HEK293 (cell line): ENCODE results near the gene GAS2L2.

ENCODE experiments used
- GFI1B ChIP-seq: fragments of 450-650 bp; formaldehyde crosslinking; IDR thresholded peaks from 2 replicates; pipeline ENCODE4 v1.5.1; 2016; ENCODE audit warnings: missing biosample characterization, missing genetic modification characterization
- GLIS1 ChIP-seq: fragments of 450-650 bp; formaldehyde crosslinking; IDR thresholded peaks from 2 replicates; pipeline ENCODE4 v1.5.1; 2016; ENCODE audit warnings: missing biosample characterization, missing genetic modification characterization
- GLIS2 ChIP-seq: fragments of 450-650 bp; formaldehyde crosslinking; IDR thresholded peaks from 2 replicates; pipeline ENCODE4 v1.5.1; 2016; ENCODE audit warnings: missing biosample characterization, missing genetic modification characterization
- HOXC10 ChIP-seq: sonication (generic); formaldehyde crosslinking; IDR thresholded peaks from 2 replicates; pipeline ENCODE4 v1.8.1; 2023; ENCODE audit warnings: mild to moderate bottlenecking, missing genetic modification reagents
- SCRT1 ChIP-seq: fragments of 450-650 bp; formaldehyde crosslinking; IDR thresholded peaks from 2 replicates; pipeline ENCODE4 v1.5.1; 2016; ENCODE audit warnings: missing biosample characterization, missing genetic modification characterization, borderline replicate concordance
- ZBTB10 ChIP-seq: fragments of 450-650 bp; formaldehyde crosslinking; IDR thresholded peaks from 2 replicates; pipeline ENCODE4 v1.5.1; 2016; ENCODE audit warnings: missing biosample characterization, missing genetic modification characterization
- ZBTB11 ChIP-seq: fragments of 450-650 bp; formaldehyde crosslinking; conservative IDR thresholded peaks from 2 replicates; pipeline ENCODE4 v1.5.1; 2016; ENCODE audit warnings: low read depth, missing biosample characterization, missing genetic modification characterization
- ZBTB26 ChIP-seq: fragments of 450-650 bp; formaldehyde crosslinking; optimal IDR thresholded peaks from 2 replicates; pipeline ENCODE3; 2016; ENCODE audit warnings: missing biosample characterization, mild to moderate bottlenecking, missing genetic modification characterization
- ZFP37 ChIP-seq: fragments of 450-650 bp; formaldehyde crosslinking; IDR thresholded peaks from 2 replicates; pipeline ENCODE4 v1.5.1; 2016; ENCODE audit warnings: missing biosample characterization, missing genetic modification characterization
- ZNF335 ChIP-seq: fragments of 450-650 bp; formaldehyde crosslinking; conservative IDR thresholded peaks from 2 replicates; pipeline ENCODE4 v1.5.1; 2016; ENCODE audit warnings: missing biosample characterization, missing genetic modification characterization
- ZNF518A ChIP-seq: fragments of 450-650 bp; formaldehyde crosslinking; conservative IDR thresholded peaks from 2 replicates; pipeline ENCODE4 v1.5.1; 2016; ENCODE audit warnings: low read depth, missing biosample characterization, missing genetic modification characterization
- ZNF529 ChIP-seq: fragments of 450-650 bp; formaldehyde crosslinking; IDR thresholded peaks from 2 replicates; pipeline ENCODE4 v1.5.1; 2017; ENCODE audit warnings: missing genetic modification characterization, missing biosample characterization; ENCODE audit not compliant: insufficient replicate concordance
- ZNF610 ChIP-seq: fragments of 450-650 bp; formaldehyde crosslinking; IDR thresholded peaks from 2 replicates; pipeline ENCODE4 v1.5.1; 2016; ENCODE audit warnings: missing biosample characterization, missing genetic modification characterization, borderline replicate concordance
- ZNF658 ChIP-seq: fragments of 450-650 bp; formaldehyde crosslinking; IDR thresholded peaks from 2 replicates; pipeline ENCODE4; 2016; ENCODE audit warnings: missing biosample characterization, missing genetic modification characterization
- ZNF791 ChIP-seq: fragments of 450-650 bp; formaldehyde crosslinking; IDR thresholded peaks from 2 replicates; pipeline ENCODE4 v1.5.1; 2016; ENCODE audit warnings: missing biosample characterization, missing genetic modification characterization
- TF ChIP-seq, protein P1 (sequence below): fragments of 450-650 bp; formaldehyde crosslinking; IDR thresholded peaks from 2 replicates; pipeline ENCODE4 v1.5.1; 2016; ENCODE audit warnings: missing biosample characterization, missing genetic modification characterization

Gene GAS2L2

GRCh38 chr17:35764123-35764991 lies 11.3 kb upstream of the GAS2L2 start (continued):
- no peak for TF ChIP-seq ZNF658
- TF ChIP-seq ZBTB11: 0 out of 2 replicates have a peak, but pooled peaks have one; percentile 17
- TF ChIP-seq HOXC10 (CRISPR knock-in tag): 0 out of 2 replicates have a peak, but pooled peaks have one; percentile 62
- peak; percentile 43; the same call in 1 of the 2 replicates for TF ChIP-seq SCRT1
- TF ChIP-seq GLIS2 (tag by site-specific recombination): peak; percentile 92
- peak; percentile 90 for TF ChIP-seq ZNF610 (tag by site-specific recombination)
- peak; percentile 97 for TF ChIP-seq ZBTB26
- TF ChIP-seq, protein P1, sequence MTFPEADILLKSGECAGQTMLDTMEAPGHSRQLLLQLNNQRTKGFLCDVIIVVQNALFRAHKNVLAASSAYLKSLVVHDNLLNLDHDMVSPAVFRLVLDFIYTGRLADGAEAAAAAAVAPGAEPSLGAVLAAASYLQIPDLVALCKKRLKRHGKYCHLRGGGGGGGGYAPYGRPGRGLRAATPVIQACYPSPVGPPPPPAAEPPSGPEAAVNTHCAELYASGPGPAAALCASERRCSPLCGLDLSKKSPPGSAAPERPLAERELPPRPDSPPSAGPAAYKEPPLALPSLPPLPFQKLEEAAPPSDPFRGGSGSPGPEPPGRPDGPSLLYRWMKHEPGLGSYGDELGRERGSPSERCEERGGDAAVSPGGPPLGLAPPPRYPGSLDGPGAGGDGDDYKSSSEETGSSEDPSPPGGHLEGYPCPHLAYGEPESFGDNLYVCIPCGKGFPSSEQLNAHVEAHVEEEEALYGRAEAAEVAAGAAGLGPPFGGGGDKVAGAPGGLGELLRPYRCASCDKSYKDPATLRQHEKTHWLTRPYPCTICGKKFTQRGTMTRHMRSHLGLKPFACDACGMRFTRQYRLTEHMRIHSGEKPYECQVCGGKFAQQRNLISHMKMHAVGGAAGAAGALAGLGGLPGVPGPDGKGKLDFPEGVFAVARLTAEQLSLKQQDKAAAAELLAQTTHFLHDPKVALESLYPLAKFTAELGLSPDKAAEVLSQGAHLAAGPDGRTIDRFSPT: peak; percentile 61
- no peak for TF ChIP-seq ZNF529 (tag by site-specific recombination)
- TF ChIP-seq ZNF335 (tag by site-specific recombination): peak; percentile 89
- TF ChIP-seq ZFP37 (tag by site-specific recombination): 0 out of 2 replicates have a peak, but pooled peaks have one; percentile 58
- no peak for TF ChIP-seq GFI1B (tag by site-specific recombination)
- no peak for TF ChIP-seq ZNF791 (tag by site-specific recombination)
- peak; percentile 13; the same call in 1 of the 2 replicates for TF ChIP-seq ZNF518A
- TF ChIP-seq GLIS1: peak; percentile 89
- peak; percentile 76; the same call in 1 of the 2 replicates for TF ChIP-seq ZBTB10 (tag by site-specific recombination)
